HCT116 (cell line): ENCODE results near the gene OR2J1. TPM values are rescaled to one million over a fixed set of nuclear protein-coding genes. Genes with fewer than 3 reads are reported as not detected.
"Not testable (repeated sequence)": the region's sequence is repeated elsewhere in the genome, so short reads cannot be mapped to it uniquely, and the experiment has no call there.

Experiments
- ATAC-seq: fragments of 200-7000 bp; cut with Tn5 transposase; 2 replicates; pipeline ENCODE4 v1.9.1; 2020; ENCODE audit warnings: mild to moderate bottlenecking, moderate library complexity
- BruUV-seq: library from RNA; stranded (reverse); fragments of 400-500 nt; replicated peaks from 2 replicates; lab custom pipeline; 2021; lab: Mats Ljungman, UMichigan
- CTCF ChIA-PET: fragments of 300-600 bp; sonication (Branson Sonifier 250); formaldehyde crosslinking; loops from one replicate; lab custom pipeline; 2021; ENCODE audit warnings: antibody characterized with exemption; lab: Charles Lee
- POLR2A ChIA-PET: fragments of 300-600, 350-600 bp; sonication (Branson Sonifier 250); formaldehyde crosslinking; loops from one replicate; lab custom pipeline; 2021; ENCODE audit warnings: antibody characterized with exemption; lab: Charles Lee
- RAD21 ChIA-PET, 2 experiments: fragments of 300-600 bp; sonication (Branson Sonifier 250); formaldehyde crosslinking; loops; one replicate each; lab custom pipeline; 2023; ENCODE audit warnings: low total read pairs in 2 of 2; ENCODE audit not compliant: uncharacterized antibody in 2 of 2, unreplicated experiment in 2 of 2, low non-redundant PET in 1 of 2; lab: Charles Lee
- DNase-seq: peaks from one replicate; pipeline ENCODE4 v3.0.0-alpha.2; 2010; ENCODE audit warnings: low read depth, low spot score
- H2AFZ ChIP-seq: fragments of 200-600 bp; shearing (Covaris generic), sonication (generic); 2 replicates; pipeline ENCODE4 v1.6.1; 2017; ENCODE audit warnings: low read depth, mixed run types, mixed read lengths, antibody characterized with exemption, low read length; ENCODE audit not compliant: poor library complexity, severe bottlenecking
- H3K27ac ChIP-seq: 2 replicates; pipeline ENCODE4 v1.5.1; 2012; ENCODE audit warnings: low read depth, low read length
- H3K27me3 ChIP-seq: fragments of 200-600 bp; sonication (generic); 2 replicates; pipeline ENCODE4 v1.6.1; 2016; ENCODE audit warnings: mixed run types, low read length, mixed read lengths; ENCODE audit not compliant: insufficient read depth
- H3K36me3 ChIP-seq, 2 experiments: fragments of 200-500 bp in 1 of 2; fragments of 200-600 bp in 1 of 2; sonication (Bioruptor generic) in 1 of 2; sonication (generic) in 1 of 2; 2 replicates each; pipeline versions ENCODE4 v1.5.1 to v1.6.1; 2014 to 2016; ENCODE audit warnings: low read length in 2 of 2, inconsistent platforms in 1 of 2, mixed read lengths in 1 of 2, mixed run types in 1 of 2; ENCODE audit not compliant: insufficient read depth in 2 of 2, control insufficient read depth in 1 of 2
- H3K4me1 ChIP-seq, 2 experiments: fragments of 200-600 bp in 1 of 2; sonication (generic) in 1 of 2; 2 replicates each; pipeline versions ENCODE4 v1.5.1 to v1.6.1; 2012 to 2017; ENCODE audit warnings: low read length in 2 of 2, inconsistent platforms in 1 of 2, mild to moderate bottlenecking in 1 of 2, mixed read lengths in 1 of 2, mixed run types in 1 of 2, moderate library complexity in 1 of 2; ENCODE audit not compliant: insufficient read depth in 2 of 2, control insufficient read depth in 1 of 2
- H3K4me2 ChIP-seq: fragments of 200-600 bp; sonication (generic); 2 replicates; pipeline ENCODE4 v1.6.1; 2017; ENCODE audit warnings: mixed run types, low read length, mixed read lengths
- H3K4me3 ChIP-seq, 2 experiments: fragments of 200-600 bp in 1 of 2; sonication (generic) in 1 of 2; replicated peaks in 1 of 2; 2 replicates each; pipeline ENCODE4 v1.5.1; 2011 to 2016; ENCODE audit warnings: low read length in 2 of 2, control low read depth in 1 of 2, low read depth in 1 of 2, mild to moderate bottlenecking in 1 of 2, mixed read lengths in 1 of 2, mixed run types in 1 of 2
- H3K79me2 ChIP-seq: fragments of 200-600 bp; sonication (generic); 2 replicates; pipeline ENCODE4 v1.6.1; 2017; ENCODE audit warnings: mild to moderate bottlenecking, mixed run types, low read length, moderate library complexity, mixed read lengths; ENCODE audit not compliant: insufficient read depth
- H3K9ac ChIP-seq: fragments of 200-600 bp; sonication (generic); 2 replicates; pipeline ENCODE4 v1.6.1; 2016; ENCODE audit warnings: low read length, mixed read lengths
- H3K9me2 ChIP-seq: fragments of 200-600 bp; sonication (generic), shearing (Covaris generic); 2 replicates; pipeline ENCODE4 v1.6.1; 2017; ENCODE audit warnings: mixed run types, mild to moderate bottlenecking, moderate library complexity; ENCODE audit not compliant: insufficient read depth
- H3K9me3 ChIP-seq, 2 experiments: fragments of 200-500 bp in 1 of 2; fragments of 200-600 bp in 1 of 2; sonication (Bioruptor generic) in 1 of 2; sonication (generic) in 1 of 2; 2 replicates each; pipeline ENCODE4 v1.6.1; 2014 to 2017; ENCODE audit warnings: low read length in 2 of 2, mixed read lengths in 2 of 2, inconsistent platforms in 1 of 2, low read depth in 1 of 2, mild to moderate bottlenecking in 1 of 2, mixed run types in 1 of 2, moderate library complexity in 1 of 2; ENCODE audit not compliant: control insufficient read depth in 1 of 2, insufficient read depth in 1 of 2
- H4K20me1 ChIP-seq: fragments of 200-600 bp; sonication (generic), shearing (Covaris generic); 2 replicates; pipeline ENCODE4 v1.6.1; 2017; ENCODE audit warnings: mixed run types, mild to moderate bottlenecking, moderate library complexity; ENCODE audit not compliant: insufficient read depth
- CBX3 ChIP-seq: IDR thresholded peaks from 2 replicates; pipeline ENCODE4 v1.6.1; 2012; ENCODE audit warnings: low read depth
- ELF1 ChIP-seq: IDR thresholded peaks from 2 replicates; pipeline ENCODE4 v1.6.1; 2012; ENCODE audit warnings: low read depth, borderline replicate concordance
- RAD21 ChIP-seq: IDR thresholded peaks from 2 replicates; pipeline ENCODE4 v1.6.1; 2012; ENCODE audit warnings: low read depth, mild to moderate bottlenecking
- TCF7L2 ChIP-seq: IDR thresholded peaks from 2 replicates; pipeline ENCODE4 v1.7.0; 2011; ENCODE audit warnings: borderline replicate concordance, inconsistent platforms; ENCODE audit not compliant: insufficient read depth, insufficient read length; ENCODE audit errors: extremely low read depth
- intact Hi-C: fragments of 100-400 bp; cut with micrococcal nuclease; formaldehyde crosslinking; loops from 2 replicates; pipeline ENCODE4 v1.10.0; 2022
- total RNA-seq: library from RNA; stranded (reverse); gene quantifications from one replicate; pipeline ENCODE4 v1.2.1, GENCODE V29; 2021; ENCODE audit not compliant: unreplicated experiment
- TF ChIP-seq, protein P1 (sequence below), 3 experiments: fragments of 200-600 bp in 1 of 3; sonication (generic) in 1 of 3; IDR thresholded peaks in 2 of 3; conservative IDR thresholded peaks in 1 of 3; 2 replicates each; pipeline ENCODE4 v1.5.1; 2012 to 2017; ENCODE audit warnings: low read depth in 2 of 3, low read length in 2 of 3, antibody characterized with exemption in 1 of 3, borderline replicate concordance in 1 of 3, control low read depth in 1 of 3, mild to moderate bottlenecking in 1 of 3, mixed read lengths in 1 of 3, mixed run types in 1 of 3, moderate library complexity in 1 of 3; ENCODE audit not compliant: insufficient read depth in 1 of 3
- TF ChIP-seq, protein P2 (sequence below): IDR thresholded peaks from 2 replicates; pipeline ENCODE4 v1.6.1; 2012

OR2J1 gene
- total RNA-seq, 1 experiment from 2014 or later: not detected

DNA sequence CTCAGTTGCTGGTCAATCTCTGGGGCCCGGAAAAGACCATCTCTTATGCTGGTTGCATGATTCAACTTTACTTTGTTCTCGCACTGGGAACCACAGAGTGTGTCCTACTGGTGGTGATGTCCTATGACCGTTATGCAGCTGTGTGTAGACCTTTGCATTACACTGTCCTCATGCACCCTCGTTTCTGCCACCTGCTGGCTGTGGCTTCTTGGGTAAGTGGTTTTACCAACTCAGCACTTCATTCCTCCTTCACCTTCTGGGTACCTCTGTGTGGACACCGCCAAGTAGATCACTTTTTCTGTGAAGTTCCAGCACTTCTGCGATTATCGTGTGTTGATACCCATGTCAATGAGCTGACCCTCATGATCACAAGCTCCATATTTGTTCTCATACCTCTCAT, 12.8 kb downstream of the OR2J1 start:
- ChIA-PET POLR2A (no interaction called here), RAD21 (no interaction called here), CTCF (interaction anchor here (1.4 kb wide), 1 partner anchor 40 kb away, joined by 4 read pairs; no protein-coding TSS in a partner anchor)
- intact Hi-C loops: loop anchor here (5.0 kb wide), 1 partner anchor 275 kb away; no protein-coding TSS in a partner anchor
- H3K4me3 ChIP-seq: no peak overlapping the region
- H3K27ac ChIP-seq: no peak overlapping the region
- no peak overlapping the region for H3K9ac ChIP-seq
- BruUV-seq: no TSS peak
- H3K9me2 ChIP-seq: no peaks in the 10 kb centered on the region
- peak; percentile 11 for TF ChIP-seq TCF7L2
- TF ChIP-seq, protein P1, sequence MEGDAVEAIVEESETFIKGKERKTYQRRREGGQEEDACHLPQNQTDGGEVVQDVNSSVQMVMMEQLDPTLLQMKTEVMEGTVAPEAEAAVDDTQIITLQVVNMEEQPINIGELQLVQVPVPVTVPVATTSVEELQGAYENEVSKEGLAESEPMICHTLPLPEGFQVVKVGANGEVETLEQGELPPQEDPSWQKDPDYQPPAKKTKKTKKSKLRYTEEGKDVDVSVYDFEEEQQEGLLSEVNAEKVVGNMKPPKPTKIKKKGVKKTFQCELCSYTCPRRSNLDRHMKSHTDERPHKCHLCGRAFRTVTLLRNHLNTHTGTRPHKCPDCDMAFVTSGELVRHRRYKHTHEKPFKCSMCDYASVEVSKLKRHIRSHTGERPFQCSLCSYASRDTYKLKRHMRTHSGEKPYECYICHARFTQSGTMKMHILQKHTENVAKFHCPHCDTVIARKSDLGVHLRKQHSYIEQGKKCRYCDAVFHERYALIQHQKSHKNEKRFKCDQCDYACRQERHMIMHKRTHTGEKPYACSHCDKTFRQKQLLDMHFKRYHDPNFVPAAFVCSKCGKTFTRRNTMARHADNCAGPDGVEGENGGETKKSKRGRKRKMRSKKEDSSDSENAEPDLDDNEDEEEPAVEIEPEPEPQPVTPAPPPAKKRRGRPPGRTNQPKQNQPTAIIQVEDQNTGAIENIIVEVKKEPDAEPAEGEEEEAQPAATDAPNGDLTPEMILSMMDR (IDR thresholded peaks at IDR 0.05 in 2 of 3, conservative IDR thresholded peaks at IDR 0.05 in 1 of 3; ENCODE audit: borderline replicate concordance in 1 of 3, insufficient read depth in 1 of 3, low read depth in 2 of 3, low read length in 2 of 3): peak in 2 of 3 experiments; percentile 40 to 49; a peak in 4 of 6 replicates
- TF ChIP-seq, protein P2, sequence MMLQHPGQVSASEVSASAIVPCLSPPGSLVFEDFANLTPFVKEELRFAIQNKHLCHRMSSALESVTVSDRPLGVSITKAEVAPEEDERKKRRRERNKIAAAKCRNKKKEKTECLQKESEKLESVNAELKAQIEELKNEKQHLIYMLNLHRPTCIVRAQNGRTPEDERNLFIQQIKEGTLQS: no peak
- TF ChIP-seq ELF1: no peak
- peak; percentile 26; the same call in 1 of the 2 replicates for TF ChIP-seq RAD21
- TF ChIP-seq CBX3: no peak
- no peaks in the 10 kb centered on the region for H3K4me1 ChIP-seq
- ATAC-seq (peak; percentile 97), DNase-seq (peak; percentile 27)
- H3K27me3 ChIP-seq: no peaks in the 10 kb centered on the region; the same call in 1 of the 2 replicates
- H3K9me3 ChIP-seq: no peaks in the 10 kb centered on the region
- no peak overlapping the region for H3K4me2 ChIP-seq
- no peaks in the 10 kb centered on the region for H4K20me1 ChIP-seq
- H2AFZ ChIP-seq: no peak overlapping the region
- H3K79me2 ChIP-seq: no peaks in the 10 kb centered on the region
- no peaks in the 10 kb centered on the region for H3K36me3 ChIP-seq

DNA sequence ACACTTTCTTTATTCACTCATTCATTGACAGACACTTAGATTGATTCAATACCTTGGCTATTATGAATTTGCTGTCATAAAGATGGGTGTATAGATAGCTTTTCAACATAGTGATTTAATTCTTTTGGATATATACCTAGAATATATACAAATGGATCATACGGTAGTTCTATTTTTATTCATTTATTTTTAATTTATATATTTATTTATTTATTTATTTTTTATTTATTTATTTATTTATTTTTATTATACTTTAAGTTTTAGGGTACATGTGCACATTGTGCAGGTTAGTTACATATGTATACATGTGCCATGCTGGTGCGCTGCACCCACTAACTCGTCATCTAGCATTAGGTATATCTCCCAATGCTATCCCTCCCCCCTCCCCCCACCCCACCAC, 15.7 kb downstream of the OR2J1 start:
- H4K20me1 ChIP-seq, POLR2A ChIA-PET, H3K27me3 ChIP-seq, H3K9me2 ChIP-seq, CTCF ChIA-PET, H3K4me2 ChIP-seq, DNase-seq, BruUV-seq, RAD21 ChIA-PET, H3K4me1 ChIP-seq, H3K4me3 ChIP-seq, ATAC-seq, H3K9ac ChIP-seq, H3K36me3 ChIP-seq, H3K27ac ChIP-seq, H3K79me2 ChIP-seq, H3K9me3 ChIP-seq: not testable (repeated sequence)
- intact Hi-C loops: loop anchor here (5.0 kb wide), 1 partner anchor 278 kb away; no protein-coding TSS in a partner anchor
- peak overlapping the region; percentile 32 for H2AFZ ChIP-seq
